DMS79 (cell line): Measurements from ENCODE around the gene IZUMO1R.
A peak's percentile ranks its signal among the peaks of the same experiment; 100 is the strongest.
"Not testable (repeated sequence)": the region's sequence is repeated elsewhere in the genome, so short reads cannot be mapped to it uniquely, and the experiment has no call there.

Experiments
- DNase-seq: peaks from one replicate; lab custom pipeline; 2025; lab: John Stamatoyannopoulos, UW

IZUMO1R gene

GRCh38 chr11:94303966-94304958 is at the start of gene IZUMO1R:
Gene IZUMO1R (plus strand): TSS chr11:94304580. CDS start chr11:94305637, 1,057 bp downstream.
- no peak for DNase-seq

DNA sequence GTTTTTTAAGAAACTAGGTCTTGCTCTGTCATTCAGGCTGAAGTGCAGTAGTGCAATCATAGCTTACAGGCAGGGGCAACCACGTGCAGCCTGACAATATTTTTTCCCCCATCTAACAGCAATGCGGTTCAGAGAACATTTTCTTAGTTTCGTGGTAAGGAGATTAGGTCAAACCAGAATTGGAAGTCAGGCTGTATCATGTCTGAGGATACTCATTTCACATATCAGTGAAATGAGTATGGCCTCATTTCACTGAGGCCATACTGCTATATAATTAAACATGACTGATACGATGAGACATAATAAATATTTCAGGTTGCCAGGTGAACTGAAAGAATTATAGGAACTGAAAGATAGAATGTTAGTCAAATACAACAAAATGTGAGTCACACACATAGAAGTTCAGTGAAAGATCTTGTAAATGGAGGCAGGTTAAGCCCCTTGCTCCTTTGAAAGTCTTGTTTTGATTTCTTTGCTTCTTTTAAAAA is 32.5 kb upstream of the IZUMO1R start:
- DNase-seq, result no peak

DNA sequence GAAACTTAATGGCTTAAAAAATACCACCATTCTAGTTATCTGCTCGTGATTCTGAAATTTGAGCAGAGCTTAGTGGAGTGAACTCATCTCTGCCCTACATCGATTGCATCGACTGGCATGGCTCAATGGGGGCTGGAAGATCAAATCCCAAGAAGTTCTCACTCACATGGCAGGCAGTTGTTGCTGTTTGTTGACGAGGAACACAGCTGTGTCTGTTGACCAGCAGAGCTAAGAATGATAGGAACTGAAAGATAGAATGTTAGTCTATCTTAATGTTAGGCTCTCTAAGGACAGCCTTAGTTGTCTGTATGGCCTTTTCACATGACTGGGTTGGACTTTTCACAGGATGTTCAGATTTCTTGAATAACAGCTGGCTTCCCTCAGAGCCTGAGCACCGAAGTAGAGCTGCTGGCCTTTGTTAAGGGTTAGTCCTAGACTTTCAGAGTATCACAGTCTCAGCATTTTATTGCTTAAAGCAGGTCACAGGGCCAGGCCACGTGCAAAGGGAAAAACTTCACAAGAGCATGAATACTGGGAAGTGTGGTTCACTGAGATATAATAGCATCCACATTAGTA is 31.6 kb upstream of the IZUMO1R start:
- DNase-seq, result no peak

DNA sequence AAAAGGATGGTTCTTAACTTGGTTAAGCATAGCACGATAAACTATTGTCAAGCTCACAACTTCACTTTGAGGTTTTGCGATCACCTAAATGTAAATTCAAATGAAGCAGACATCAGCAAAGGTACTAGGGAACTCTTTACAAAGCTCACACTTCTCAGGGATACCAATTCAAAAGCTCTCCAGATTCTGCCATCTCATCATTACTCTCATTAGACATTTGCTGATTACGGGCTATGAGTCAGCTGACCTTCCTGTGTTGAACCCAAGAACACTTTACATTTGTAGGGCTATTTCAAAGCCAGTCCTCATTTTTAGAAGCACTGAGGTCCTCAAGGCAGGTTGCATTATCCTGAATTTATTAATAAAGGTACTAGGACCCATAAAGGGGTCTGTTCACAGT is 28.4 kb upstream of the IZUMO1R start:
- DNase-seq, result no peak

DNA sequence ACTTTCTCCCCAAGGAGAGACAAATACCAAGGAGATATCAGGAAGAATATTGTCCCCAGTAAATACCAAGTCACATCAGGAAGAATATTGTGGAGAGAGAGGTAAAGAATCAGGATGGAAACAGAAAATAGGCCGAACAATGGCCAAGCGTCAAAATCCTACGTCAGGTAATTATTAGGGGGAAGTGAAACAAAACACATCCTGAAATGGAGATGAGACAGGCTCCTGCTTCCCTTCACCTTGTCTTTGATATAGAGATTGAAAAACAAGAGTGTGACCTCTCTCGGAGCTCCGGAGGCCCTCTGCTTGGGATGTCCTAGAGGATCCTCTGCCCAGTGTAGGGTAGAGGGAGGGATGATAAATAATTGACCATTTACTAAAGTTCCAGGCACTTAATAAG is 27.4 kb upstream of the IZUMO1R start:
- no peak for DNase-seq

- not testable (repeated sequence) for DNase-seq
These were observed 26.2 kb upstream of the IZUMO1R start for GRCh38 chr11:94278207-94278606.

- DNase-seq, result no peak
These were observed 24.4 kb upstream of the IZUMO1R start for GRCh38 chr11:94279996-94280395.

DNA sequence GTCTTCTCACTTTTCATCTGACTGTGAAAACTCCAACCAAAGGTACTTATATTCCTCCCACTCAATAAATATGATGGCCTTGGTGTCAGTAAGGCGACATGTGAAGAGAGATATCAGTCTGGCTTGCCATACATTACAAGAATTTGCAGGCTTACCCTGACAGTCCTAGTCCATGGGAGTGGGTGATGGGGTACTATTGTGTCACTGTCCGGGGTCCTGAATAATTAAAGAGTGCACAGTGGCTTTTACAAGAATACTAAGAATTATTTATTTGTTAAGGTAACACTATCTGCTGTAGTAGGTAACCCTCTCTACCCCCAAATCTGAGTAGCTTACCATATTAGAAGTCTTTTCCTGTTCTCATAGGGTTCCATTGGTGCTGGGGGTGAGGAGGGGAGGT is 23.1 kb upstream of the IZUMO1R start:
- no peak for DNase-seq

DNA sequence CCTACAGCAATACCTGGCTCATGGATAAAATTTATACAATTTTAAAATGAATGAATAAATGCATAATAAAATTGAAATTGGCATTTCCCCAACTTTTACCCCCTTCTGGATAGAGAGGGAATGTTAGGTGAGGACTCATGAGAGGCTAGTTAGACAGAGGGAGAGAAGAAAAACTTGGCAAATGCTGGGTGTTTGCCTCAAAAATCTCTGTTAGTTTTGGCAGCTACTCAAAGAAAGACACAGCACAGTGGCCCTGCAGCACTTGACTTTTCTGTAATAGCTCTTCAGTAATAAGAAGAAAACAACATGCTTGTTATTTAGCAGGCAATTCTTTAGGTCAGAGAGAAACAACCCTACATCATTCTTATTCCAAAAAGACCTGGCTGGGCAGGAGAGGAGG is 20.7 kb upstream of the IZUMO1R start:
- peak; percentile 66 for DNase-seq

- DNase-seq, result no peak
These were observed 8.8 kb upstream of the IZUMO1R start for GRCh38 chr11:94295534-94295933.

DNA sequence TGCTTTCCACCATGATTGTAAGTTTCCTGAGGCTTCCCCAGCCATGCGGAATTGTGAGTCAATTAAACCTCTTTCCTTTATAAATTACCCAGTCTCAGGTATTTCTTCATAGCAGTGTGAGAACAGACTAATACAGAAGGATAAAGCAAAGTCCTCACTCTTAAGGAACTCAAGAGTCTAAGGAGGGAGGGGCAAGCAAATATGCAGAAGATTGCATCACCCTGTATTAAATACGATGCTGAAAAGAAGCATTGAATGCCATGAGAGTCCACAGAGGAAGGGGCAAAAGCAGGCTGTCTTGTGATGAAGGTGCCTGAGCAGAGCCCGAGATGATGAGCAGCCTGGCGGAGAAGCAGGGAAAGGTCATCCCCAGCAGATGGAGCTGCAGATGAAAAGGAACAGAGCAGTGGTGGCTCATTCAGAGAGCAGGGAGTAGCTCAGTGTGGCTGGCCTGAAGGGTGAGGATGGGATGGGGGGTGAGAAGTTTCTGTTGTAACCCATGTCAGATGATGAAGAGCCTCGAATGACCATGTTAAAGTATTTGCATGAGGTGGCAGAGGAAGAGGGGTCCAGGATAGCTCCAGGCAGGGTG is 6.3 kb upstream of the IZUMO1R start:
- DNase-seq, result no peak

DNA sequence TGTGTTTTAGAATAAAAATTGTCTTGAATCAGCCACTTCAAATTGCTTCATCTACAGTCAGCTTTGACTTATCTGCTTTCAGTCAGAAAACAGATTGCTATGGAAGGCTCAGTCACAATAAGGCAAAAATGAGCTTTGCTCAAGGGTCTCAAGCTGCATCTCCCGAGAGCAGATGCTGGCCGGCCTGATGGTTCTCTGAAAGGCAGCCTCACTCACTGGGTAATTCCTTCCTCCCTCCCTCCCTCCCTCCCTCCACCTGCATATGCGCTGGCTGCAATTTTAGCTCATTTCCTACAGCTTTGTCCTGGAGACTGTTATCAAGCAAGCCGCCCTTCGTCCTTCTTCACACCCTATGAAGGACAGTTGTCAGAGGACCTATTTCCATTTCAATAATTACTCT is 1.6 kb upstream of the IZUMO1R start:
- DNase-seq, result no peak

DNA sequence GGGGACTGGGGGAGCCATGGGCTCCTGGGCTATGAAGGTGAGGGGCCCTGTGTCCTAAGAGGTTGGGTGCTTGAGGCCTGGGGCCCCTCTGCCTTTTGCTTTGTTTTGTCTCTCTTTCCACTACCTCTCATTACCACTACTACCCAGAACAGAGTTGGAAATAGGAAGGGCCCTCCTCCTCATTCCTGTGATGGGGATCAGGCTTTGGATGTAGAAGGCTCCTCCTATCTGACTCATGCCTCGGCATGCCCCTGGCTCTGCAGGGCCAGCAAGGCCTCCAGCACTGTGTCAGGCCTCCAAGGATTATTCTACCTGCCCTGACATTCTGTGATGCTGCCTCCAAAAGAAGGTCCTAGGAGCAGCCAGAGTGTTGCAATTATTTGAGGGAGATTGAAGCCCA is 766 bp downstream of the IZUMO1R start:
- DNase-seq, result no peak

- DNase-seq, result no peak
These were observed 2.9 kb downstream of the IZUMO1R start for GRCh38 chr11:94307101-94307791.

DNA sequence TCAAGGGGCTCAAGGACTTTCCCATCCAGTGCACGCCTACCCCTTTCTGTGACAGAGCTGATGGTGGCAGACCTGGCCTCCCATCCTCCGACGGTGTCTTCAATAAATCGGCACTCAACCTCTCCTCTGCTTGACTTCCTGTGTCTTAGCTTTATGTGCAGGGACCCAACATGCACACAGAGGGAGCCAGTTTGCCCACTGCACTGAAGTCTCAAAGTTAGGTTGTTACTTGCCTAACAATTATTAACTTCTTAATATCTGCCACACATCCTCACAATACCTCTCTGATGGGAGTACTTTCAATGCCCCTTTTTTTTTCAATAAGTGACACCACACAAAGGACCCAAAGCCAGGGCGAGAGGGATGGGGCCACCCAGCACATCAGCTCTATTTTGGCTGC is 3.6 kb downstream of the IZUMO1R start:
- no peak for DNase-seq

GRCh38 chr11:94309757-94310156 is 5.4 kb downstream of the IZUMO1R start:
- DNase-seq, result no peak

- DNase-seq, result no peak
These were observed 6.0 kb downstream of the IZUMO1R start for GRCh38 chr11:94310191-94310875.

GRCh38 chr11:94312339-94312738 is 8.0 kb downstream of the IZUMO1R start:
- DNase-seq, result no peak

- no peak for DNase-seq
These were observed 9.7 kb downstream of the IZUMO1R start for GRCh38 chr11:94314064-94314463.

- DNase-seq, result no peak
These were observed 11.3 kb downstream of the IZUMO1R start for GRCh38 chr11:94315664-94316063.

- no peak for DNase-seq
These were observed 18.1 kb downstream of the IZUMO1R start for GRCh38 chr11:94322501-94322900.

DNA sequence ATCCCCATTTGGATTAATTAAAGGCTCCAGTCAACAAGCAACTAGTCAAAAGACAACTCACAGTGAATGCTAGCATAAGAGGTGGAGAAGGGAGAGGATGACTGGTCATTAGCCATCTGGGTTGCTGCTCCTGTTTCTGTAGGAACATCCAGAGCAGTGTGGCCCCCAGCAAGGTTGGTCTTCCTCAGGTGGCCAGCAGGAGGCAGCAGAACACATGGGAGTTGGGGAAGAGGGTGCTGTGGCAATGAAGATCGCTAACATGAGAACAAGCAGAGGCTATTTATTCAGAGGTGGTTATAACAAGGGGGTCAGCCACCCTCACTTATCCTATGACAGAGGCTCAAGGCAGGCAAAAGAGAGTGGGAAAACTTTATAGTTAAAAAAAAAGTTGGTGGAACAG is 21.3 kb downstream of the IZUMO1R start:
- DNase-seq, result no peak
